ENCODE data around the gene OLFML1. TPM values are rescaled to one million over a fixed set of nuclear protein-coding genes. Genes with fewer than 3 reads are reported as not detected.

The OLFML1 gene
- total and polyA plus RNA-seq, 2 of the 8 experiments (the other 6 are each of a cell fraction or from before 2014, with no cell fraction given) = 0.24 TPM; not detected in 1

- no peak overlapping the region for H4K5ac ChIP-seq (ENCODE audit: insufficient read length, low read depth, low read length)
- no peaks in the 10 kb centered on the region for H3K36me3 ChIP-seq (ENCODE audit: control insufficient read depth in 2 of 4, insufficient read depth in 4 of 4, low read length in 3 of 4)
- H2AFZ ChIP-seq (ENCODE audit: low read length) = no peak overlapping the region
- H2AK5ac ChIP-seq (ENCODE audit: low read depth, low read length) = no peak overlapping the region
- no peak overlapping the region for H3K56ac ChIP-seq (replicated peaks; ENCODE audit: insufficient read length, low read depth, low read length)
- H3K4me1 ChIP-seq (replicated peaks in 1 of 4; ENCODE audit: control insufficient read depth in 3 of 4, insufficient read depth in 4 of 4, low read length in 3 of 4) = peaks cover 0 to 9% (median 5%) of the 10 kb centered on the region in 4 experiments; a peak in 5 of 7 replicates
- H3K23ac ChIP-seq (ENCODE audit: insufficient read length) = no peak overlapping the region
- no peak overlapping the region for H2BK20ac ChIP-seq (ENCODE audit: low read length)
- no peak overlapping the region for H3K4me2 ChIP-seq (ENCODE audit: insufficient read depth in 1 of 2, low read depth in 2 of 2, low read length in 2 of 2)
- H4K91ac ChIP-seq (replicated peaks; ENCODE audit: insufficient read length, low read length) = no peak overlapping the region
- H3K79me2 ChIP-seq (ENCODE audit: control insufficient read depth in 1 of 2, insufficient read depth in 2 of 2, low read length in 2 of 2) = no peaks in the 10 kb centered on the region
- no peak overlapping the region for H2BK15ac ChIP-seq (ENCODE audit: low read length)
- H3K18ac ChIP-seq (ENCODE audit: extremely low read depth, low read length) = no peak overlapping the region
- POLR2A ChIA-PET (ENCODE audit: partially characterized antibody) = no interaction called here
- no peaks in the 10 kb centered on the region for H3K9me3 ChIP-seq (ENCODE audit: insufficient read depth in 2 of 2, low read depth in 1 of 2, low read length in 1 of 2)
- H3K23me2 ChIP-seq (ENCODE audit: low read depth, low read length) = peaks cover 9% of the 10 kb centered on the region
- no peak overlapping the region for H2BK12ac ChIP-seq (ENCODE audit: low read depth, low read length)
- CTCF ChIA-PET (ENCODE audit: partially characterized antibody) = interaction anchor here (1.0 to 3.0 kb wide), 4 partner anchors 17 to 171 kb away, joined by 3 to 6 read pairs (median 4); no protein-coding TSS in a partner anchor
- peaks cover 0 to 17% (median 9%) of the 10 kb centered on the region in 4 experiments; a peak in 4 of 7 replicates for H3K27me3 ChIP-seq (replicated peaks in 1 of 4; ENCODE audit: control insufficient read depth in 3 of 4, extremely low read depth in 1 of 4, insufficient read depth in 3 of 4, low read length in 3 of 4)
- no peak overlapping the region for H3K4me3 ChIP-seq (ENCODE audit: extremely low read depth in 1 of 4, insufficient read depth in 2 of 4, low read depth in 3 of 4, low read length in 4 of 4)
- no peak overlapping the region for H2BK120ac ChIP-seq (replicated peaks; ENCODE audit: low read depth, low read length)
- no peak overlapping the region for H2BK5ac ChIP-seq (ENCODE audit: low read depth, low read length)
- no peaks in the 10 kb centered on the region for H3K79me1 ChIP-seq (ENCODE audit: low read depth, low read length)
- no peak overlapping the region for H3K4ac ChIP-seq (replicated peaks; ENCODE audit: insufficient read length, low read depth, low read length)
- DNase-seq (ENCODE audit: low read depth in 1 of 2, low spot score in 2 of 2) (no peak), FAIRE-seq (no peak)
- H3K14ac ChIP-seq (ENCODE audit: insufficient read length) = no peak overlapping the region
- H4K8ac ChIP-seq (ENCODE audit: extremely low read depth, insufficient read depth, low read length) = no peak overlapping the region
- H4K20me1 ChIP-seq (replicated peaks in 1 of 2; ENCODE audit: control insufficient read depth in 1 of 2, insufficient read depth in 2 of 2, low read length in 2 of 2) = no peaks in the 10 kb centered on the region
- H3K9ac ChIP-seq (replicated peaks in 1 of 4; ENCODE audit: extremely low read depth in 1 of 4, low read depth in 3 of 4, low read length in 3 of 4) = no peak overlapping the region
- H3K27ac ChIP-seq (ENCODE audit: low read depth, low read length) = no peak overlapping the region
- WGBS, 2 experiments (ENCODE audit: extremely low coverage in 1 of 2, insufficient coverage in 1 of 2, insufficient read length in 1 of 2, insufficient replicate concordance in 2 of 2, low coverage in 1 of 2, low lambda C conversion rate in 2 of 2, missing lambda C conversion rate in 1 of 2) = 93% methylated on average over 12 of the region's 12 CpGs; no CpG with 5 or more reads in 1 of the 2 experiments
- TF ChIP-seq RBBP5 (IDR thresholded peaks at IDR 0.05; ENCODE audit: borderline replicate concordance, low read depth, low read length) = no peak
- TF ChIP-seq BCL11A (IDR thresholded peaks at IDR 0.05; ENCODE audit: low read depth in 2 of 2, low read length in 2 of 2) = no peak
- TF ChIP-seq TCF12 (IDR thresholded peaks at IDR 0.05; ENCODE audit: low read depth, low read length) = no peak
Measured at GRCh38 chr11:7516475-7516874, 31.2 kb downstream of the OLFML1 start.
